IPS-18c (cell line): ENCODE data around the gene TEX13C.

Experiments
- H3K4me3 ChIP-seq: 2 replicates; pipeline ENCODE4 v1.7.0; 2013; ENCODE audit warnings: low read depth, mild to moderate bottlenecking, low read length, moderate library complexity; ENCODE audit not compliant: insufficient read depth
- H3K9me3 ChIP-seq: one replicate; pipeline ENCODE4 v1.6.1; 2013; ENCODE audit warnings: mild to moderate bottlenecking, low read length, moderate library complexity; ENCODE audit not compliant: control insufficient read depth, insufficient read depth

Gene TEX13C

GRCh38 chrX:125374169-125374568, 54.5 kb downstream of the TEX13C start:
- Histone ChIP-seq H3K9me3 (no peaks in the 10 kb centered on the region), H3K4me3 (no peak overlapping the region)
